Left cardiac atrium (tissue), 4 donors: ENCODE data around the gene KCNH8. TPM values are rescaled to one million over a fixed set of nuclear protein-coding genes. Genes with fewer than 3 reads are reported as not detected.

Experiments used
- ATAC-seq, 2 donors: fragments of 200-7000 bp; cut with Tn5 transposase; one replicate each; pipeline ENCODE4 v1.9.1; 2020; ENCODE audit warnings: mild to moderate bottlenecking in 2 of 2, moderate library complexity in 2 of 2
- DNase-seq: peaks from one replicate; pipeline ENCODE4 v3.0.0-alpha.2; 2020
- intact Hi-C, 2 donors: fragments of 100-400 bp; cut with DNase I; formaldehyde crosslinking; loops; one replicate each; pipeline versions ENCODE4 v1.14.1 to v1.15.1; 2022 to 2023
- total RNA-seq, 2 donors: library from RNA; stranded (reverse); fragmentation: NEBNext Ultra II Directional; extraction: Animal tissue kit (Norgen Biotek cat#: 25700); gene quantifications; one replicate each; pipeline ENCODE4 v1.2.1, GENCODE V29; 2021
- donor health status: DM: no; HTN: yes; CAD: no.
- donor health status: DM: no; HTN: yes; CAD: no; lungs with severe emphysema.
- donor health status: DM: yes; HTN: yes; CAD: no.
- donor health status: Dilated cardiomyopathy.

The KCNH8 gene
- total RNA-seq, 2 donors from 2014 or later = 0.08 to 0.09 TPM

DNA sequence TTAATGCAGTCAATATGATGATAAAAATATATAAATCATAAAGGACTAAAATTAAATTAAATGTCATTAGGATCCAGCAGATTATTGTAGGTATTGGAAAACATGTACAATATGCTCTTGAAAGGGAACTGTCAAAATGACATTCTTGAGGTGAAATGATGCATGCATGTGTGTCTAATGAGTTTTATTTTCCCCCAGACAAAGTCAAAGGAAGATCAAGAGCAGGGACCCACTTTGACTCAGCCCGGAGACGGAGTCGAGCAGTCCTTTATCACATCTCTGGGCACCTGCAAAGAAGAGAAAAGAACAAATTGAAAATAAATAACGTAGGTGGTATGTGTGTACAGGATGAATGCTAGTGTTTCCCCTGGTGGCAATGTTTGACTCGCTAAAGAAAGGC, 194.1 kb downstream of the KCNH8 start:
- no peak for ATAC-seq
- intact Hi-C loops = loop anchor here in 1 of 2 donors (10.0 kb wide), 1 partner anchor 522 kb away; no protein-coding TSS in a partner anchor
- no peak for DNase-seq

- DNase-seq = no peak
- ATAC-seq = no peak
- intact Hi-C loops = loop anchor here (5.0 to 10.0 kb wide), 3 partner anchors 196 to 521 kb away; no protein-coding TSS in a partner anchor
These were observed 198.4 kb downstream of the KCNH8 start for GRCh38 chr3:19346759-19347158.

DNA sequence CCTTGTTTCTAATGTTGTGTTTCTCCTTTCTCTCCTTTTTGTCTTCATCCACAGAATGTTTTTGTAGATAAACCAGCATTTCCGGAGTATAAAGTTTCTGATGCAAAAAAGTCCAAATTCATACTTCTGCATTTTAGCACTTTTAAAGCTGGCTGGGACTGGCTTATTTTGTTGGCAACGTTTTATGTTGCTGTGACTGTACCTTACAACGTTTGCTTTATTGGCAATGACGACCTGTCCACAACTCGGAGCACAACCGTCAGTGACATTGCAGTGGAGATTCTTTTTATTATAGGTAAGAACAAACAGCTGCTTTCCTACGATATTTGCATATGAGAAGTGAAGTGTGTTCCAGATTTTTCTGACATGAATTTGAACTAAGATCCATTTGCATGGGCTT, 199.4 kb downstream of the KCNH8 start:
- intact Hi-C loops = loop anchor here (5.0 to 10.0 kb wide), 3 partner anchors 195 to 520 kb away; no protein-coding TSS in a partner anchor
- no peak for ATAC-seq
- no peak for DNase-seq

DNA sequence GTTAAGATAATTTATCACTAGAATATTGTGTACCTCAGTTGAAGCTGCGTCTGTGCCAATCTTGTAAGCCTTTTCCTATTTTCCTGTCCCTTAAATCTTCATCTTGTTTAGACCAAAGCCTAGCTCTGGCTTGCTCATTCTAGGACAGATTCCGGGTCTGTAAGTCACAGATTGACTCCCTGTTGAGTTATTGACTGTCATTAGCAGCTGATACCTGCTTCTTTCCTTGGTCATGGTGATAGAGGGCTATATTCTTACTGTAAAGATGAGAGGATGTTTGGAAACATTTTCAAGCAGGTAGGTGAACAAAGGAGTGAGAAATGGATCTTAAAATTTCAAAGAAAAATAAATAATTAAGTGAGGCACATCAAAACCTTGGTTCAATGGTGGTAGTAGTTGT, 200.2 kb downstream of the KCNH8 start:
- intact Hi-C loops = loop anchor here (5.0 to 10.0 kb wide), 3 partner anchors 194 to 519 kb away; no protein-coding TSS in a partner anchor
- no peak for DNase-seq
- ATAC-seq = no peak

DNA sequence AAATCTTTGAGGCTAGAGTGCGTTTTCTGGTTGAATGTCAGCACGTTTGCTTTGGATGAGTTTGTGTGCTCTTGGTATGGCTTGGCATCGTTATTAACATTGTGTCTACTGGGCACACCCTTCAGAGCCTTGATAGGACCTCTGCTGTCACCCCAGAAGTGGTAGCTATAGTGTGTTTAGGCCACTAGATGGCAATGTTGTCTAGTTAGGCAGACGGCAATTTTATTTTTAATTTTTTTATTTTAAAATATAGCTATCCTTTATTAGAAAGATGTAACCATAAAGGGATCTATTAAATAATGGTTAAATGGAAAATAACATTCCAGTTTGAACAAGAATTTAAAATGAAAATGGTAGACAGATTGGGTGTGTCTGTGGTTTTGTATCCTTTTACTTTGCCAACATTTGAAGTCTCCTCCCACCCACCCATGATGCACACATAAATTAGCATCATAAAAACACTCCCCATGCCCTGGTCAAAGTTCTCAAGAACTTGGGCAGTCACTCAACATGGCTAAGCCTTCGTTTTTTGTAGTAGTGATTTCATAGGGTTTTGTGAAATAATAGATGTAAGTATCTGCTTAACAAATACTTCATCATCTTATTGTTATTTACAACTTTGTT, 200.7 kb downstream of the KCNH8 start:
- DNase-seq (no peak), ATAC-seq (no peak)
- intact Hi-C loops = loop anchor here (5.0 to 10.0 kb wide), 3 partner anchors 193 to 518 kb away; no protein-coding TSS in a partner anchor

DNA sequence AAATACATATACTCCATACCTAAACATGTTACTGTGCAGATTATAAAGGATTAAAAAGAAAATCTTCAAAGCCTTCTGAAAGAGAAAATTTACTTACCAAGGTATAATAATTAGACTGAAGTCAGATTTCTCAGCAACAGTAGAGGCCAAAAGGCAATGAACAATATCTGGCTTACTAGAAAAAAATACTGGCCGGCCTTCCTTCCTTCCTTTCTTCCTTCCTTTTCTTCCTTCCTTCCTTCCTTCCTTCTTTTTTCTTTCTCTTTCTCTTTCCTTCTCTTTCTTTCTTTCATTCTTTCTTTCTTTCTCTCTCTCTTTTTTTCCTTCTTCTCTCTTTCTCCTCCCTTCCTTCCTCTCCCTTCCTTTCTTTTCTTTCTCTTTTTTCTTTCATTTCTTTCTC, 209.6 kb downstream of the KCNH8 start:
- intact Hi-C loops = no loop called here
- no peak for ATAC-seq
- no peak for DNase-seq

DNA sequence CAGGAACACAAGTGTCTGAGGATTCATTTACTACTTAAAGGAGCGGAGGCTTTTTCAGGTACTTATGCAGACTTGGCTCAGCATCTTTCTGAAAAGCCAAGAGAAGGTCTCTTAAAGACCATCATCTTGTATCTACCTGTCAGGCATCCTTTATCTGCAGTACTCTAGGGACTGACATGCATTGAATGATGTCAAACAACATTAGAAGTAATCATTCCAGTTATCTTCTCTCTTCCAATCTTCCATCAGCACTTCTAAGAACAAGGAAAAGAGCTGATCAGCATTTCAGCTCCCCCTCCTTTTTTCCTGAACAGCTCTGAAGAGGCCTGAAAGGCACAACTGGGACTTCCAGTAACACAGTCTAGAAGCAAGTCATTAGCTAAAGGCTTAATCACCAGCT, 214.8 kb downstream of the KCNH8 start:
- ATAC-seq = no peak
- intact Hi-C loops = no loop called here

DNA sequence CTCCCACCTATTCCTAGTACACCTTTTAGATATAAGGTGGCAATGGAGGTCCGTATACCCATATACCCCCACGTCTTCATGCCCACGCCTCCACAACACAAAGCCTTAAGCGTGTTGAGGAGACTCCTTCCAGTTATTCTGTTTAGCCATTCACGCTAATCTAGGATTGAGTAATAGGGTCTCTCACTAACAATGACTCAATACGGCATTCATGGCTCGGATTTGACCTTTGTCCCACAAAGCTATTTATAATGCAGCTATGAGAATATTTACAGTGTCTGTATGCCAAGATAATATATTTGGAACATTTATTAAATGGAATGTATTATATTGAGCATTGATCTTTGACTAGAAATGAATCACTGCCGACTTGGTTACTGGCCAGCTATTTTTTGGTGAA, 215.8 kb downstream of the KCNH8 start:
- intact Hi-C loops = no loop called here
- DNase-seq (no peak), ATAC-seq (no peak)

More for the DNA sequence above, 214.8 kb downstream of the KCNH8 start:
- no peak for DNase-seq

GRCh38 chr3:19365471-19365870, 217.2 kb downstream of the KCNH8 start:
- intact Hi-C loops = no loop called here
- ATAC-seq = no peak

GRCh38 chr3:19384868-19385267, 236.6 kb downstream of the KCNH8 start:
- DNase-seq = no peak
- intact Hi-C loops = no loop called here
- ATAC-seq = no peak

More at GRCh38 chr3:19365471-19365870, 217.2 kb downstream of the KCNH8 start:
- no peak for DNase-seq

GRCh38 chr3:19392150-19392549, 243.8 kb downstream of the KCNH8 start:
- intact Hi-C loops = no loop called here
- DNase-seq (no peak), ATAC-seq (no peak)

GRCh38 chr3:19394946-19395345, 246.6 kb downstream of the KCNH8 start:
- DNase-seq (no peak), ATAC-seq (no peak)
- intact Hi-C loops = no loop called here

GRCh38 chr3:19396726-19397125, 248.4 kb downstream of the KCNH8 start:
- intact Hi-C loops = no loop called here
- ATAC-seq (no peak), DNase-seq (no peak)

DNA sequence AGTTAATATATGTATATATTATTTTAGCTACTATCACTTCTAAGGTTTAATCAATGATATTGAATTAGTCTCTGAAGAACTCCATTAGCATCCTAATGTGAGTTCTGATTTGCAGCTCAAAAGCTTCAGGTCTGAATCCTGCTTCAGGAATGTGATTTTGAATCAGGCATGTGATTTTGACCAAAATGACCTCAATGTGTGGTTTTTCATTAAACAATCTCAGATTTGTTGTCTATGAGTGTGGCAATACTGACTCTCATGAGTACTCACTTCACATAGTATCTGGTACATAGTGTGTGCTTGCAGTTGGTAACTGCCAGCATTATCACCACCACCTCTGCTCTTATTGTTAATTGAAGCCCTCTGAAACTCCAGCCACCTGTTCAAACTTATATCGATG, 251.0 kb downstream of the KCNH8 start:
- ATAC-seq (no peak), DNase-seq (no peak)
- intact Hi-C loops = no loop called here

DNA sequence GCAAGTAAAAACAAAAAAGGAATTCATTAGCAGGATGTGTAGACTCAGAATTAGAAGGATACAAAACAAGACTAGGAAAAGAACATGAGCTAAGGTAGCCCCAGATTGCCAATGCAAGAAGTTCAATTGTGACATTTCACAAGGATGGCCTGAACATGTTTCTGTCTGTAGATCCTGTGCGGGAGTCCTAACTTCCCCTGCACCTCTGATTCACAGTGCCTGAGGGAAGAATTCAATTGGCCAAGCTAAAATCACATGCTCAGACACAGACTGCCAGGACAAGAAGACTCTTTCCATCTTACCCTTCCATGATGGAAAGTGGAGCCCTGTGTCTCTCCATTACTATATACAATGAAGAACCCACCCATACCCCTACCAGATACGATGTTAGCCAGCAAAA, 251.5 kb downstream of the KCNH8 start:
- no peak for DNase-seq
- ATAC-seq = no peak
- intact Hi-C loops = no loop called here

GRCh38 chr3:19420159-19420558, 271.8 kb downstream of the KCNH8 start:
- DNase-seq (no peak), ATAC-seq (peak in 1 of 2 donors; percentile 23)
- intact Hi-C loops = no loop called here

DNA sequence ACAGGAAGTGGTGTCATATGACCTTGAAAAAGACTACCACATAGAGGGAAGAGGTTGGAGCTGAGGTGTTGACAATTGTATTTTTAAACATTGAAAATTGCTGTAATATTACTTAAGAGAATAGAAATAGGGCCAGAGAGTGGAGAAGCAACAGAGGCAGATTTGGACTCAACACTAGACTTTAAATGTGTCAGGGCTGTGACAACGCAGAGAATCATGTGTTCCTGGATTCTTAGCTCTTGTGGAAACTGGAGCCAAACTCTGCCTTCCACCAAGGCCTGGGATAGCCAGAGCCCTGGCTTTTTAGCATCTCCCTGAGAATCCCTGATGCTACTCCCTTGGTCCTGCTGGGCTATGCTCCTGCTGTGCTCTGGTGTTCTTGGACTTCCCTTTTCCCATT, 277.5 kb downstream of the KCNH8 start:
- ATAC-seq = peak in 1 of 2 donors; percentile 53
- no peak for DNase-seq
- intact Hi-C loops = no loop called here

DNA sequence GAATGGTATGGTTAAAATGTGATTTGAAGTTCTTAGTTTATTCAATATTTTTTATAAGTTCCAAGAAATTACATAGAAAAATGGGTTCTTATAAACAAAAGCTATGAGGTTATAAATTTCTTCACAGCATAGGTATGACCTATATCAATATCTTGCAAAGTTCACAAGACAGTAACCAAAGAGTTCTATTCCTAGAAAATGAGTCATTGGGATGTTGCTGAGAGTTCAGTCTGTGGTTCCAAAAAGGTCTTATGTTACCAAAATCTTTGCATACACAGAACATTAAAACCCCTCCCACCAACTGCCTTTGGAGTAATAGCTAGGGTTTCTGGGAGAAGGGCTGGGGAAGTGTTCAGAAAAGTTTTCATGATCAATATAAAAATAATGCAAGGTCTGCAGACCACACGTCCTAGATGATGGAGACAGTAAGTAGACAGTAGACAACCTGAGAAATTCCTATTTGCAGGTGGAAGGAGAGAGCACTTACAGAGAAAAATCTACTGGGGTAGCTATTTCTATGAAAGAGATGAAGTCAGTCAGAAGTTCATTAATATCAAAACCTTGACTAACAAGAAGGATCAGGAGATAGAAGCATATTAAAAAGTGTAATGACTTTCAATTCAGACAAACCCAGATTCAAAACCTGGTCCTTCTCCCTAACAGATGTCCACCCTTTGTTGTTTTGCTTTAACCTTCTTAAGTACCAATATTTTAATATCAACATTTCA, 279.3 kb downstream of the KCNH8 start:
- intact Hi-C loops = no loop called here
- no peak for DNase-seq
- ATAC-seq = no peak

GRCh38 chr3:19428729-19429128, 280.4 kb downstream of the KCNH8 start:
- ATAC-seq = no peak
- no peak for DNase-seq
- intact Hi-C loops = no loop called here

GRCh38 chr3:19432669-19433068, 284.4 kb downstream of the KCNH8 start:
- DNase-seq (no peak), ATAC-seq (peak in 1 of 2 donors; percentile 71)
- intact Hi-C loops = no loop called here

DNA sequence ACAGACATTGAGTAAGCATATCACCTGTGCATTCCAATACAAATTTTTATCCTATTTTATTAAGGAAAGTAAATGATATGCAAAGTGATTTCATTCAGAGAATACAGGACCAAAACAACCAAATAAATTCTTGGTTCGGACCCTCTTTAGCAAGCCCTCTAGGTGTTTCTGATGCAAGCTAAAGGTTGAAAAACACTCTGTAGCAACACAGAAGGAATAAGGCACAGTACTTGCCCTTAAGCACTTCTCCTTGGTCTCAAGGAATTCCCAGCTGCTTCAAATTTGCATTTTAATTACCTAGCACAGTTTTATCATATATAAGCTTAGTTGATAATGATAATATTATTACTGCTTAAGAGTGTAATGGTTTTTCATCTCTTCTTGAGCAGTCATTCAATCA, 288.4 kb downstream of the KCNH8 start:
- DNase-seq (no peak), ATAC-seq (no peak)
- intact Hi-C loops = no loop called here
